C4-2B (cell line): ENCODE data around the gene KLRK1.

Experiments used
- CTCF ChIP-seq: fragments of 450-650 bp; conservative IDR thresholded peaks from 2 replicates; pipeline ENCODE4 v1.5.1; 2017; ENCODE audit warnings: mild to moderate bottlenecking
- ZFX ChIP-seq: fragments of 450-650 bp; IDR thresholded peaks from 2 replicates; pipeline ENCODE4 v1.6.1; 2017

GRCh38 chr12:10365696-10366405, 24.0 kb downstream of the KLRK1 start:
- TF ChIP-seq CTCF, result peak; percentile 21
- TF ChIP-seq ZFX, result no peak
